HG02870 (cell line): ENCODE measurements around the gene SLC39A9.
A peak's percentile ranks its signal among the peaks of the same experiment; 100 is the strongest.

Experiments used
- ATAC-seq: cut with Tn5 transposase; IDR thresholded peaks from one replicate; pipeline ENCODE4 v1.9.1; 2021; ENCODE audit warnings: mild to moderate bottlenecking, moderate library complexity; ENCODE audit not compliant: unreplicated experiment

Gene SLC39A9

GRCh38 chr14:69423279-69423678 is 24.8 kb downstream of the SLC39A9 start:
- ATAC-seq, result no peak

- ATAC-seq, result no peak
These were observed 25.8 kb downstream of the SLC39A9 start for GRCh38 chr14:69424149-69424923.

GRCh38 chr14:69427596-69427995 is 29.1 kb downstream of the SLC39A9 start:
- no peak for ATAC-seq

GRCh38 chr14:69428289-69428998 is 30.0 kb downstream of the SLC39A9 start:
- peak; percentile 53 for ATAC-seq

- no peak for ATAC-seq
These were observed 31.2 kb downstream of the SLC39A9 start for GRCh38 chr14:69429643-69430042.

- ATAC-seq, result no peak
These were observed 31.9 kb downstream of the SLC39A9 start for GRCh38 chr14:69430306-69430939.

- ATAC-seq, result no peak
These were observed 33.9 kb downstream of the SLC39A9 start for GRCh38 chr14:69432364-69432763.

GRCh38 chr14:69439521-69440270 is 41.2 kb downstream of the SLC39A9 start:
- no peak for ATAC-seq

GRCh38 chr14:69441948-69442347 is 43.5 kb downstream of the SLC39A9 start:
- ATAC-seq, result peak; percentile 59

- no peak for ATAC-seq
These were observed 44.9 kb downstream of the SLC39A9 start for GRCh38 chr14:69443296-69443805.

- ATAC-seq, result no peak
These were observed 50.7 kb downstream of the SLC39A9 start for GRCh38 chr14:69449216-69449615.

- no peak for ATAC-seq
These were observed 53.4 kb downstream of the SLC39A9 start for GRCh38 chr14:69451941-69452340.

GRCh38 chr14:69458350-69458749 is 59.9 kb downstream of the SLC39A9 start:
- no peak for ATAC-seq

- ATAC-seq, result no peak
These were observed 60.6 kb downstream of the SLC39A9 start for GRCh38 chr14:69459122-69459521.

- ATAC-seq, result no peak
These were observed 61.7 kb downstream of the SLC39A9 start for GRCh38 chr14:69460093-69460701.

GRCh38 chr14:69464379-69464778 is 65.9 kb downstream of the SLC39A9 start:
- ATAC-seq, result no peak

- no peak for ATAC-seq
These were observed 66.3 kb downstream of the SLC39A9 start for GRCh38 chr14:69464829-69465228.

- ATAC-seq, result no peak
These were observed 70.5 kb downstream of the SLC39A9 start for GRCh38 chr14:69468949-69469348.

GRCh38 chr14:69471436-69471835 is 72.9 kb downstream of the SLC39A9 start:
- no peak for ATAC-seq

- no peak for ATAC-seq
These were observed 73.4 kb downstream of the SLC39A9 start for GRCh38 chr14:69471916-69472315.
